Measurements from ENCODE around the gene TNFRSF9. TPM values are rescaled to one million over a fixed set of nuclear protein-coding genes. Genes with fewer than 3 reads are reported as not detected.
A peak's percentile ranks its signal among the peaks of the same experiment; 100 is the strongest.
"Not testable (repeated sequence)": the region's sequence is repeated elsewhere in the genome, so short reads cannot be mapped to it uniquely, and the experiment has no call there.

Gene TNFRSF9
- total RNA-seq, 1 donor, result under 0.01 TPM

DNA sequence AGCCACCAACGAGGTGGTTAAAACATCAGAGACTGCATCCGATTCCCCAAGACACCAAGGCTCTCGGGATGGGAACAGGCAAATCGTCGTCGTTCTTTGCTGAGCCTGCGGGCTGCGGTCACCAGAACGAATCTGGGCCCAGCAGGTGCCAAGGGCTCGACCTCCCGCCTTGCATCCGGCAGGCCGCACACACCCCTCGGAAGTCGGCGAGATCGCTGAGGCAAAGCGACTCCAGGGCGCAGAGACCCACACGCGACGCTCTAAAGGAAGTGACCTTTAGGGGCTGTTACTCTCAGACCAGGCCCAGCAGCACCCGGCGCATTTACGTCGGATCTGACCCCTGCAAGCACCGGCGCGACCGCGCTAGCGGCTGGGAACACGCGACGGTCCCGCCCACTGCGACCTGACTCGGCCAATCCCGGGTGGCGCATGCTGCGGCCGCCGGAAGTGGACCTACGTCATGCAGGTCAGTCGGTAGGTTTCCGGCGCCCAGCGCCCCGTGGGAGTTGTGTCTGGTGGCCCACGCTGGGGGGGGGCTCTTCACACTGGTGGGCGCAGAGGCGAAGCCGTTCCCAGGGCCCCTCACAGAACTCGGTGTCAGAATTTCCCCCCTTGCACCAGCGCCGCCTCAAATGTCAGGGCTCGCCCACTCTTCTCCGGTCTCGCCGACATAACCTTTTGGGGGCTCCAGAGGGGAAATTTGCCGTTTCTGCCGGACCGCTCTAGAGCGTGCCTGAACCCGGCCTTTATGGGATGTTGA lies 13.4 kb upstream of the TNFRSF9 start:
- Histone ChIP-seq H2AFZ (ENCODE audit: low read length) (peak overlapping the region; percentile 99), H3K36me3 (ENCODE audit: insufficient read depth, low read length) (no peaks in the 10 kb centered on the region), H4K20me1 (ENCODE audit: insufficient read depth, low read length) (no peaks in the 10 kb centered on the region), H3K4me2 (ENCODE audit: insufficient read depth, low read length) (peak overlapping the region; percentile 96), H3K79me2 (ENCODE audit: insufficient read depth, low read length) (no peaks in the 10 kb centered on the region), H3K27me3 (ENCODE audit: insufficient read depth, low read length) (no peaks in the 10 kb centered on the region), H3K27ac (ENCODE audit: low read depth, low read length) (peak overlapping the region; percentile 88), H3K9me3 (ENCODE audit: low read depth, low read length) (no peaks in the 10 kb centered on the region), H3K4me1 (ENCODE audit: insufficient read depth, low read length) (peaks cover 16% of the 10 kb centered on the region), H3K4me3 (ENCODE audit: insufficient read depth, low read length) (peak overlapping the region; percentile 89)
- DNase-seq (ENCODE audit: insufficient read length, low spot score, missing footprints), result peak; percentile 99
- TF ChIP-seq, protein P1, sequence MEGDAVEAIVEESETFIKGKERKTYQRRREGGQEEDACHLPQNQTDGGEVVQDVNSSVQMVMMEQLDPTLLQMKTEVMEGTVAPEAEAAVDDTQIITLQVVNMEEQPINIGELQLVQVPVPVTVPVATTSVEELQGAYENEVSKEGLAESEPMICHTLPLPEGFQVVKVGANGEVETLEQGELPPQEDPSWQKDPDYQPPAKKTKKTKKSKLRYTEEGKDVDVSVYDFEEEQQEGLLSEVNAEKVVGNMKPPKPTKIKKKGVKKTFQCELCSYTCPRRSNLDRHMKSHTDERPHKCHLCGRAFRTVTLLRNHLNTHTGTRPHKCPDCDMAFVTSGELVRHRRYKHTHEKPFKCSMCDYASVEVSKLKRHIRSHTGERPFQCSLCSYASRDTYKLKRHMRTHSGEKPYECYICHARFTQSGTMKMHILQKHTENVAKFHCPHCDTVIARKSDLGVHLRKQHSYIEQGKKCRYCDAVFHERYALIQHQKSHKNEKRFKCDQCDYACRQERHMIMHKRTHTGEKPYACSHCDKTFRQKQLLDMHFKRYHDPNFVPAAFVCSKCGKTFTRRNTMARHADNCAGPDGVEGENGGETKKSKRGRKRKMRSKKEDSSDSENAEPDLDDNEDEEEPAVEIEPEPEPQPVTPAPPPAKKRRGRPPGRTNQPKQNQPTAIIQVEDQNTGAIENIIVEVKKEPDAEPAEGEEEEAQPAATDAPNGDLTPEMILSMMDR (IDR thresholded peaks at IDR 0.05; ENCODE audit: extremely low read depth, low read depth, low read length), result no peak

DNA sequence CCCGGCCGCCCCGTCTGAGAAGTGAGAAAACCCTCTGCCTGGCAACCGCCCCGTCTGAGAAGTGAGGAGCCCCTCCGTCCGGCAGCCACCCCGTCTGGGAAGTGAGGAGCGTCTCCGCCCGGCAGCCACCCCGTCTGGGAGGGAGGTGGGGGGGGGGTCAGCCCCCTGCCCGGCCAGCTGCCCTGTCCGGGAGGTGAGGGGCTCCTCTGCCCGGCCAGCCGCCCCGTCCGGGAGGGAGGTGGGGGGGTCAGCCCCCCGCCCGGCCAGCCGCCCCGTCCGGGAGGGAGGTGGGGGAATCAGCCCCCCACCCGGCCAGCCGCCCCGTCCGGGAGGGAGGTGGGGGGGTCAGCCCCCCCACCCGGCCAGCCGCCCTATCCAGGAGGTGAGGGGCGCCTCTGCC lies 12.2 kb upstream of the TNFRSF9 start:
- not testable (repeated sequence) for H3K79me2 ChIP-seq (ENCODE audit: insufficient read depth, low read length); H3K4me2 ChIP-seq (ENCODE audit: insufficient read depth, low read length); H3K9me3 ChIP-seq (ENCODE audit: low read depth, low read length); H3K4me3 ChIP-seq (ENCODE audit: insufficient read depth, low read length); H2AFZ ChIP-seq (ENCODE audit: low read length); H3K27ac ChIP-seq (ENCODE audit: low read depth, low read length); H4K20me1 ChIP-seq (ENCODE audit: insufficient read depth, low read length); H3K27me3 ChIP-seq (ENCODE audit: insufficient read depth, low read length); DNase-seq (ENCODE audit: insufficient read length, low spot score, missing footprints); H3K36me3 ChIP-seq (ENCODE audit: insufficient read depth, low read length)
- peaks cover 21% of the 10 kb centered on the region for H3K4me1 ChIP-seq (ENCODE audit: insufficient read depth, low read length)

DNA sequence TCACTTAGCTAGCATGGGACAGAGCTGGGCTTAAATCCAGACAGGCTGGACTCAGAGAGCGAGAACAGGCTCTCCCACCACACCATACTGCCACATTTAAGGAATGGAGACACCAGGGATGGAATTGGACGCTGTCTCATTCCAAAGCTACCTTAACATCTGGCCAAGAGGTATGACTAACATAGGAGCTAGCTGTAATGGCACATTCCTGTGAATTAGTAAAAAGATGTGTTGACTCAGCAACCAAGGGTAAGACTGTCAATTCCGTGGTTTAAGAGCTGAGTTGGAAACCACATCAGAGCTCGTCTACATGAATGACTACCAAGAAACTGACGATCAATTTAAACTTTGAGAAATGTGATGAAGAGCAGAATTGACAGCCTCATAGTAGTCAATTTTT lies 8.3 kb upstream of the TNFRSF9 start:
- Histone ChIP-seq H4K20me1 (ENCODE audit: insufficient read depth, low read length) (no peaks in the 10 kb centered on the region), H3K4me3 (ENCODE audit: insufficient read depth, low read length) (no peak overlapping the region), H2AFZ (ENCODE audit: low read length) (peak overlapping the region; percentile 4), H3K79me2 (ENCODE audit: insufficient read depth, low read length) (no peaks in the 10 kb centered on the region), H3K9me3 (ENCODE audit: low read depth, low read length) (no peaks in the 10 kb centered on the region), H3K4me2 (ENCODE audit: insufficient read depth, low read length) (peak overlapping the region; percentile 33), H3K27me3 (ENCODE audit: insufficient read depth, low read length) (no peaks in the 10 kb centered on the region), H3K27ac (ENCODE audit: low read depth, low read length) (no peak overlapping the region), H3K4me1 (ENCODE audit: insufficient read depth, low read length) (peaks cover 15% of the 10 kb centered on the region), H3K36me3 (ENCODE audit: insufficient read depth, low read length) (no peaks in the 10 kb centered on the region)
- peak; percentile 94 for DNase-seq (ENCODE audit: insufficient read length, low spot score, missing footprints)
- TF ChIP-seq, protein P1 (IDR thresholded peaks at IDR 0.05; ENCODE audit: extremely low read depth, low read depth, low read length), result no peak

DNA sequence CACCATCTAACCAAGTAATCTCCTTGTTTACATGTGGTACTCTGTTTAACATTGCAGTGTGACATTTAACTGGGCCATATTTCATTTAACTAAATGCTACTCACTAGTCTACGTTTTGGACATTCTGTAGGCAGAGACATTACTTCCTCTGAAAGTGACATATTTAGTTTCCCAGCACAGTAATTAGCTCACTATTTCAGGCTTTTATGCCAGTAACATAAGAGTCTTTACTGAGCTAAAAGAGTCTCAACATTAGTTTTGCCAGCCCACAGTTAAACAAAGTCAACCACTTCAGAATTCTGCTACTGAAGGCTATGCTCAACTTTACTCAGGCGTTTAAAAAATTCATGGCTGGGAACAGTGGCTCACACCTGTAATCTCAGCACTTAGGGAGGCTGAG lies 2.6 kb upstream of the TNFRSF9 start:
- no peaks in the 10 kb centered on the region for H3K79me2 ChIP-seq (ENCODE audit: insufficient read depth, low read length)
- H3K4me3 ChIP-seq (ENCODE audit: insufficient read depth, low read length), result no peak overlapping the region
- no peak overlapping the region for H2AFZ ChIP-seq (ENCODE audit: low read length)
- no peak for DNase-seq (ENCODE audit: insufficient read length, low spot score, missing footprints)
- TF ChIP-seq, protein P1 (IDR thresholded peaks at IDR 0.05; ENCODE audit: extremely low read depth, low read depth, low read length), result no peak
- no peaks in the 10 kb centered on the region for H3K9me3 ChIP-seq (ENCODE audit: low read depth, low read length)
- H3K4me2 ChIP-seq (ENCODE audit: insufficient read depth, low read length), result no peak overlapping the region
- no peaks in the 10 kb centered on the region for H3K36me3 ChIP-seq (ENCODE audit: insufficient read depth, low read length)
- H3K27me3 ChIP-seq (ENCODE audit: insufficient read depth, low read length), result peaks cover 20% of the 10 kb centered on the region
- no peaks in the 10 kb centered on the region for H4K20me1 ChIP-seq (ENCODE audit: insufficient read depth, low read length)
- H3K4me1 ChIP-seq (ENCODE audit: insufficient read depth, low read length), result peaks cover 19% of the 10 kb centered on the region
- no peak overlapping the region for H3K27ac ChIP-seq (ENCODE audit: low read depth, low read length)

All from osteoblast (primary cell).